Measurements from ENCODE around the gene CGB8.
"Not testable (repeated sequence)": the region's sequence is repeated elsewhere in the genome, so short reads cannot be mapped to it uniquely, and the experiment has no call there.

Gene CGB8

GRCh38 chr19:49030323-49030722, 18.6 kb downstream of the CGB8 start:
- not testable (repeated sequence) for DNase-seq (ENCODE audit: low read depth)

GRCh38 chr19:49029749-49030148, 19.2 kb downstream of the CGB8 start:
- DNase-seq (ENCODE audit: low read depth) = not testable (repeated sequence)

GRCh38 chr19:49028686-49029085, 20.2 kb downstream of the CGB8 start:
- not testable (repeated sequence) for DNase-seq (ENCODE audit: low read depth)

- DNase-seq (ENCODE audit: low read depth) = not testable (repeated sequence)
These were observed 23.3 kb downstream of the CGB8 start for GRCh38 chr19:49025599-49025998.

- not testable (repeated sequence) for DNase-seq (ENCODE audit: low read depth)
These were observed 23.8 kb downstream of the CGB8 start for GRCh38 chr19:49025088-49025487.

GRCh38 chr19:49024233-49024632, 24.7 kb downstream of the CGB8 start, which contains the start of gene CGB3:
Gene CGB3 (minus strand): TSS chr19:49024333. CDS start chr19:49023971, 362 bp downstream.
- not testable (repeated sequence) for DNase-seq (ENCODE audit: low read depth)

GRCh38 chr19:49022116-49022515, 26.8 kb downstream of the CGB8 start:
- no peak for DNase-seq (ENCODE audit: low read depth)

- DNase-seq (ENCODE audit: low read depth) = no peak
These were observed 27.7 kb downstream of the CGB8 start for GRCh38 chr19:49020931-49021895.

- no peak for DNase-seq (ENCODE audit: low read depth)
These were observed 28.6 kb downstream of the CGB8 start for GRCh38 chr19:49020342-49020741.

- peak; percentile 40 for DNase-seq (ENCODE audit: low read depth)
These were observed 29.5 kb downstream of the CGB8 start for GRCh38 chr19:49019242-49019932.

- not testable (repeated sequence) for DNase-seq (ENCODE audit: low read depth)
These were observed 30.3 kb downstream of the CGB8 start for GRCh38 chr19:49018388-49019241.

- peak; percentile 47 for DNase-seq (ENCODE audit: low read depth)
These were observed 31.1 kb downstream of the CGB8 start for GRCh38 chr19:49017666-49018351.

- DNase-seq (ENCODE audit: low read depth) = no peak
These were observed 31.8 kb downstream of the CGB8 start, which contains the start of gene LHB for GRCh38 chr19:49017041-49017665. Gene LHB (minus strand): TSS chr19:49017091. CDS start chr19:49017081, 10 bp downstream.

GRCh38 chr19:49016067-49016839, 32.7 kb downstream of the CGB8 start:
- no peak for DNase-seq (ENCODE audit: low read depth)

- no peak for DNase-seq (ENCODE audit: low read depth)
These were observed 34.0 kb downstream of the CGB8 start for GRCh38 chr19:49014870-49015255.

- DNase-seq (ENCODE audit: low read depth) = no peak
These were observed 34.6 kb downstream of the CGB8 start for GRCh38 chr19:49014123-49014869.

GRCh38 chr19:49011194-49011593, 37.7 kb downstream of the CGB8 start:
- no peak for DNase-seq (ENCODE audit: low read depth)

- DNase-seq (ENCODE audit: low read depth) = no peak
These were observed 38.5 kb downstream of the CGB8 start for GRCh38 chr19:49010453-49010852.

- DNase-seq (ENCODE audit: low read depth) = no peak
These were observed 39.1 kb downstream of the CGB8 start for GRCh38 chr19:49009828-49010227.

All from stimulated activated CD8-positive, alpha-beta memory T cell treated with anti-CD3 and anti-CD28 coated beads, Interleukin-12 subunit alpha, Interleukin-12 subunit beta, amount 100 ng/mL, for 1 hour (primary cell).